Occipital lobe (tissue), 3 donors: ENCODE measurements around the gene KRTAP19-1. TPM values are rescaled to one million over a fixed set of nuclear protein-coding genes. Genes with fewer than 3 reads are reported as not detected.

ENCODE experiments used
- DNase-seq: peaks from one replicate; lab custom pipeline; 2025; lab: John Stamatoyannopoulos, UW
- small RNA-seq: library from RNA; depleted of rRNA; stranded (forward); fragments of <200 nt; gene quantifications from one replicate; pipeline ENCODE3, GENCODE V24; 2014
- total RNA-seq: library from RNA; depleted of rRNA; stranded (reverse); fragments of >200 nt; gene quantifications from one replicate; pipeline ENCODE4 v1.2.3, GENCODE V29; 2014

Gene KRTAP19-1
- total RNA-seq, 1 donor from 2014 or later: not detected

GRCh38 chr21:30430170-30430655, 50.0 kb downstream of the KRTAP19-1 start, which contains the start of gene KRTAP13-4:
TSS of gene KRTAP13-4 (plus strand) at chr21:30430220. CDS start at chr21:30430276, 56 bp downstream.
- DNase-seq: no peak

Small RNAs within 50 kb of the gene (small RNA-seq; reads per million reads assigned to genes)
- gene AP000567.1: not detected
- gene KRTAP19-10P: not detected
- not detected for gene KRTAP19-9P

Other genes starting within 250 kb of the KRTAP19-1 start
- gene KRTAP24-1, start 197.4 kb downstream of the KRTAP19-1 start, total RNA-seq: not detected
- not detected for gene KRTAP25-1, start 190.9 kb downstream of the KRTAP19-1 start, total RNA-seq
- not detected for gene KRTAP26-1, start 160.1 kb downstream of the KRTAP19-1 start, total RNA-seq
- gene KRTAP27-1, start 142.7 kb downstream of the KRTAP19-1 start, total RNA-seq: not detected
- not detected for gene KRTAP23-1, start 131.8 kb downstream of the KRTAP19-1 start, total RNA-seq
- not detected for gene KRTAP13-2, start 108.1 kb downstream of the KRTAP19-1 start, total RNA-seq
- not detected for gene KRTAP13-1, start 84.3 kb downstream of the KRTAP19-1 start, total RNA-seq
- gene KRTAP13-3, start 54.4 kb downstream of the KRTAP19-1 start, total RNA-seq: not detected
- gene KRTAP13-4, start 50.1 kb downstream of the KRTAP19-1 start, total RNA-seq: not detected
- gene KRTAP15-1, start 40.1 kb downstream of the KRTAP19-1 start, total RNA-seq: not detected
- not detected for gene KRTAP19-2, start 7.1 kb upstream of the KRTAP19-1 start, total RNA-seq
- not detected for gene KRTAP19-3, start 11.6 kb upstream of the KRTAP19-1 start, total RNA-seq
- not detected for gene KRTAP19-4, start 16.8 kb upstream of the KRTAP19-1 start, total RNA-seq
- gene KRTAP19-5, start 21.8 kb upstream of the KRTAP19-1 start, total RNA-seq: not detected
- gene KRTAP19-6, start 61.5 kb upstream of the KRTAP19-1 start, total RNA-seq: not detected
- not detected for gene KRTAP19-7, start 80.9 kb upstream of the KRTAP19-1 start, total RNA-seq
- gene KRTAP22-2, start 110.0 kb upstream of the KRTAP19-1 start, total RNA-seq: not detected
- not detected for gene KRTAP6-3, start 112.1 kb upstream of the KRTAP19-1 start, total RNA-seq
- gene KRTAP6-2, start 118.5 kb upstream of the KRTAP19-1 start, total RNA-seq: not detected
- not detected for gene KRTAP22-1, start 120.7 kb upstream of the KRTAP19-1 start, total RNA-seq
- not detected for gene KRTAP6-1, start 133.6 kb upstream of the KRTAP19-1 start, total RNA-seq
- not detected for gene KRTAP20-1, start 136.1 kb upstream of the KRTAP19-1 start, total RNA-seq
- gene KRTAP20-4, start 140.3 kb upstream of the KRTAP19-1 start, total RNA-seq: not detected
- gene KRTAP20-2, start 154.8 kb upstream of the KRTAP19-1 start, total RNA-seq: not detected
- gene KRTAP20-3, start 162.5 kb upstream of the KRTAP19-1 start, total RNA-seq: not detected
- gene KRTAP21-3, start 238.4 kb upstream of the KRTAP19-1 start, total RNA-seq: not detected